Skin of body (tissue), 2 donors: ENCODE data around the gene EFNA1. TPM values are rescaled to one million over a fixed set of nuclear protein-coding genes. Genes with fewer than 3 reads are reported as not detected.

Source experiments
- DNase-seq: peaks from one replicate; lab custom pipeline; 2025; lab: John Stamatoyannopoulos, UW
- total RNA-seq: library from RNA; depleted of rRNA; stranded (reverse); fragments of >200 nt; gene quantifications from one replicate; pipeline ENCODE4 v1.2.3, GENCODE V29; 2014

Gene EFNA1
- total RNA-seq, 1 donor from 2014 or later: 45.1 TPM

GRCh38 chr1:155124503-155125463, 2.9 kb upstream of the EFNA1 start:
- no peak for DNase-seq

- no peak for DNase-seq
These were observed 2.1 kb upstream of the EFNA1 start for GRCh38 chr1:155125511-155125945.

GRCh38 chr1:155125946-155126555, 1.6 kb upstream of the EFNA1 start:
- no peak for DNase-seq

- peak; percentile 61 for DNase-seq
These were observed 1.0 kb upstream of the EFNA1 start for GRCh38 chr1:155126556-155127104.

GRCh38 chr1:155127967-155128754, 485 bp downstream of the EFNA1 start:
- DNase-seq: no peak

GRCh38 chr1:155128755-155129473, 1.2 kb downstream of the EFNA1 start:
- peak; percentile 21 for DNase-seq

- no peak for DNase-seq
These were observed 2.8 kb downstream of the EFNA1 start for GRCh38 chr1:155130272-155131006.

- no peak for DNase-seq
These were observed 3.6 kb downstream of the EFNA1 start for GRCh38 chr1:155131285-155131684.

GRCh38 chr1:155131856-155132255, 4.2 kb downstream of the EFNA1 start:
- DNase-seq: no peak

- no peak for DNase-seq
These were observed 6.2 kb downstream of the EFNA1 start for GRCh38 chr1:155133799-155134281.

GRCh38 chr1:155134322-155134721, 6.6 kb downstream of the EFNA1 start:
- DNase-seq: no peak

GRCh38 chr1:155134880-155135414, 7.3 kb downstream of the EFNA1 start:
- DNase-seq: peak; percentile 67

GRCh38 chr1:155135415-155136028, 7.8 kb downstream of the EFNA1 start, which contains the start of gene SLC50A1:
Gene SLC50A1 (plus strand): TSS chr1:155135852. CDS start chr1:155135912, 60 bp downstream.
- DNase-seq: peak; percentile 93

GRCh38 chr1:155136748-155137147, 9.1 kb downstream of the EFNA1 start:
- DNase-seq: no peak

- no peak for DNase-seq
These were observed 9.7 kb downstream of the EFNA1 start for GRCh38 chr1:155137154-155137949.

- peak; percentile 63 for DNase-seq
These were observed 12.4 kb downstream of the EFNA1 start, which contains the start of gene DPM3 for GRCh38 chr1:155139895-155140629. Gene DPM3 (minus strand): TSS chr1:155140531. CDS start chr1:155140240, 291 bp downstream.

- no peak for DNase-seq
These were observed 12.9 kb downstream of the EFNA1 start for GRCh38 chr1:155140630-155140953.

GRCh38 chr1:155141749-155142148, 14.1 kb downstream of the EFNA1 start:
- DNase-seq: no peak
